WTC11 (cell line): Measurements from ENCODE around the gene GJB3.

Experiments
- CTCF ChIP-seq: fragments of 200-600 bp; IDR thresholded peaks from 2 replicates; pipeline ENCODE4 v1.8.0; 2022; ENCODE audit warnings: antibody characterized with exemption
- JUN ChIP-seq: sonication (generic); formaldehyde crosslinking; IDR thresholded peaks from 2 replicates; pipeline ENCODE4 v1.8.0; 2023; ENCODE audit warnings: mild to moderate bottlenecking, missing genetic modification reagents
- MAX ChIP-seq: sonication (generic); formaldehyde crosslinking; IDR thresholded peaks from 2 replicates; pipeline ENCODE4 v1.8.0; 2022; ENCODE audit warnings: mild to moderate bottlenecking, missing genetic modification reagents
- SP1 ChIP-seq: sonication (generic); formaldehyde crosslinking; conservative IDR thresholded peaks from 2 replicates; pipeline ENCODE4 v1.8.1; 2022; ENCODE audit warnings: missing genetic modification reagents
- TEAD4 ChIP-seq: sonication (generic); formaldehyde crosslinking; IDR thresholded peaks from 2 replicates; pipeline ENCODE4 v1.8.0; 2022; ENCODE audit warnings: mild to moderate bottlenecking, missing genetic modification reagents
- TF ChIP-seq, protein P1 (sequence below): sonication (generic); formaldehyde crosslinking; IDR thresholded peaks from 2 replicates; pipeline ENCODE4 v1.8.0; 2022; ENCODE audit warnings: mild to moderate bottlenecking, missing genetic modification reagents

DNA sequence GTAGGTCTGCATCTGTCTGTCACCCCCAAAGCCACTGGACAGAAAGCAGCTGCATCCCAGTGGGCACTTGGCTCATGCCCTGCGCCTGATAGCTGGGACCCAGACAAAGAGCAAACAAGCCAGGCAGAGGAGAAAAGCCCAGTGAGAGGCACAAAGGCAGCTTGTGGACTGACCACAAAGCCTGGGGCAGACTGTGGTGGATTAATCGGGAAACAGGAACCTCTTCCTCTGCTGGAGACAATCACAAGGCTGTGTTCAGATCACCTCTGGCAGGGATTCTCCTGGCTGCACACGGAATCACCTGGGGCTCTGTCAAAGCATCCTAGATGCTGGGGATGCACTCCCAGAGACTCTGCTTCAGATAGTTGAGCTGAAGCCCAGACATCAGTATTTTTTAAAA is 41.4 kb upstream of the GJB3 start:
- TF ChIP-seq CTCF (no peak), TEAD4 (CRISPR knock-in tag) (no peak), JUN (CRISPR knock-in tag) (no peak), MAX (CRISPR knock-in tag) (no peak), SP1 (no peak)
- TF ChIP-seq, protein P1, sequence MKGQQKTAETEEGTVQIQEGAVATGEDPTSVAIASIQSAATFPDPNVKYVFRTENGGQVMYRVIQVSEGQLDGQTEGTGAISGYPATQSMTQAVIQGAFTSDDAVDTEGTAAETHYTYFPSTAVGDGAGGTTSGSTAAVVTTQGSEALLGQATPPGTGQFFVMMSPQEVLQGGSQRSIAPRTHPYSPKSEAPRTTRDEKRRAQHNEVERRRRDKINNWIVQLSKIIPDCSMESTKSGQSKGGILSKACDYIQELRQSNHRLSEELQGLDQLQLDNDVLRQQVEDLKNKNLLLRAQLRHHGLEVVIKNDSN (CRISPR knock-in tag) = no peak
